B cell (primary cell): ENCODE results near the gene FAM229A.

Experiments
- EZH2 ChIP-seq: IDR thresholded peaks from 2 replicates; pipeline ENCODE4 v1.6.1; 2012; ENCODE audit warnings: borderline replicate concordance, low read depth, mild to moderate bottlenecking, moderate library complexity, low read length; ENCODE audit not compliant: insufficient read depth, poor library complexity, severe bottlenecking
- TF ChIP-seq, protein P1 (sequence below): fragments of 200-600 bp; IDR thresholded peaks from one replicate; pipeline ENCODE4 v1.8.0; 2022; ENCODE audit warnings: antibody characterized with exemption, mild to moderate bottlenecking

- TF ChIP-seq EZH2 = no peak
- TF ChIP-seq, protein P1, sequence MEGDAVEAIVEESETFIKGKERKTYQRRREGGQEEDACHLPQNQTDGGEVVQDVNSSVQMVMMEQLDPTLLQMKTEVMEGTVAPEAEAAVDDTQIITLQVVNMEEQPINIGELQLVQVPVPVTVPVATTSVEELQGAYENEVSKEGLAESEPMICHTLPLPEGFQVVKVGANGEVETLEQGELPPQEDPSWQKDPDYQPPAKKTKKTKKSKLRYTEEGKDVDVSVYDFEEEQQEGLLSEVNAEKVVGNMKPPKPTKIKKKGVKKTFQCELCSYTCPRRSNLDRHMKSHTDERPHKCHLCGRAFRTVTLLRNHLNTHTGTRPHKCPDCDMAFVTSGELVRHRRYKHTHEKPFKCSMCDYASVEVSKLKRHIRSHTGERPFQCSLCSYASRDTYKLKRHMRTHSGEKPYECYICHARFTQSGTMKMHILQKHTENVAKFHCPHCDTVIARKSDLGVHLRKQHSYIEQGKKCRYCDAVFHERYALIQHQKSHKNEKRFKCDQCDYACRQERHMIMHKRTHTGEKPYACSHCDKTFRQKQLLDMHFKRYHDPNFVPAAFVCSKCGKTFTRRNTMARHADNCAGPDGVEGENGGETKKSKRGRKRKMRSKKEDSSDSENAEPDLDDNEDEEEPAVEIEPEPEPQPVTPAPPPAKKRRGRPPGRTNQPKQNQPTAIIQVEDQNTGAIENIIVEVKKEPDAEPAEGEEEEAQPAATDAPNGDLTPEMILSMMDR = no peak
Observed at GRCh38 chr1:32363713-32364112, 1.4 kb upstream of the FAM229A start.
